Left colon (tissue), 2 donors: ENCODE results near the gene REXO1. TPM values are rescaled to one million over a fixed set of nuclear protein-coding genes. Genes with fewer than 3 reads are reported as not detected.
A peak's percentile ranks its signal among the peaks of the same experiment; 100 is the strongest.

ENCODE experiments used
- ATAC-seq: fragments of 200-7000 bp; cut with Tn5 transposase; one replicate; pipeline ENCODE4 v1.9.1; 2020; ENCODE audit warnings: mild to moderate bottlenecking, moderate library complexity
- DNase-seq, 2 donors: peaks; one replicate each; pipeline ENCODE4 v3.0.0-alpha.2; 2020
- intact Hi-C, 2 donors: fragments of 100-400 bp; cut with DNase I in 1 of 2; cut with micrococcal nuclease in 1 of 2; formaldehyde crosslinking; loops; one replicate each; pipeline versions ENCODE4 v1.11.2 to v1.14.0; 2022; cut with DNase I, micrococcal nuclease
- total RNA-seq, 2 donors: library from RNA; stranded (reverse); fragmentation: NEBNext Ultra II Directional; extraction: Animal tissue kit (Norgen Biotek cat#: 25700); gene quantifications; one replicate each; pipeline ENCODE4 v1.2.1, GENCODE V29; 2021
- donor health status: DM: no; HTN: no; CAD: no.
- donor health status: DM: yes; HTN: yes; CAD: no.

REXO1 gene
- total RNA-seq, 2 donors from 2014 or later: 41.9 to 43.0 TPM

GRCh38 chr19:1863638-1864479 lies 15.6 kb upstream of the REXO1 start:
- peak; percentile 90 to 91 for DNase-seq

GRCh38 chr19:1863328-1863637 lies 15.0 kb upstream of the REXO1 start, which contains the start of gene KLF16:
Gene KLF16, minus strand, starts transcription at chr19:1863579. Its CDS starts 82 bp downstream, at chr19:1863497.
- intact Hi-C loops: no loop called here
- ATAC-seq: no peak
- DNase-seq: no peak

More at GRCh38 chr19:1863638-1864479, 15.6 kb upstream of the REXO1 start:
- ATAC-seq: peak; percentile 72
- intact Hi-C loops: no loop called here

GRCh38 chr19:1862424-1863327 lies 14.4 kb upstream of the REXO1 start:
- ATAC-seq (no peak), DNase-seq (peak; percentile 50 to 70)
- intact Hi-C loops: no loop called here

- intact Hi-C loops: no loop called here
- DNase-seq: no peak
- no peak for ATAC-seq
Measured at GRCh38 chr19:1862068-1862423, 13.8 kb upstream of the REXO1 start.

GRCh38 chr19:1861599-1862031 lies 13.3 kb upstream of the REXO1 start:
- DNase-seq: peak in 1 of 2 donors; percentile 35

GRCh38 chr19:1860821-1861598 lies 12.7 kb upstream of the REXO1 start:
- peak; percentile 33 to 44 for DNase-seq
- intact Hi-C loops: no loop called here

More at GRCh38 chr19:1861599-1862031, 13.3 kb upstream of the REXO1 start:
- no peak for ATAC-seq
- intact Hi-C loops: no loop called here

GRCh38 chr19:1860042-1860775 lies 11.9 kb upstream of the REXO1 start:
- DNase-seq: peak; percentile 78 to 83
- no peak for ATAC-seq
- intact Hi-C loops: no loop called here

More at GRCh38 chr19:1860821-1861598, 12.7 kb upstream of the REXO1 start:
- ATAC-seq: no peak

- intact Hi-C loops: no loop called here
- no peak for ATAC-seq
- DNase-seq: peak in 1 of 2 donors; percentile 56
Measured at GRCh38 chr19:1859331-1859781, 11.1 kb upstream of the REXO1 start.

- no peak for DNase-seq
- intact Hi-C loops: no loop called here
- ATAC-seq: no peak
Measured at GRCh38 chr19:1858412-1859081, 10.3 kb upstream of the REXO1 start.

- intact Hi-C loops: no loop called here
- DNase-seq (peak; percentile 88 to 92), ATAC-seq (peak; percentile 41)
Measured at GRCh38 chr19:1857648-1858326, 9.5 kb upstream of the REXO1 start.

GRCh38 chr19:1856698-1857603 lies 8.7 kb upstream of the REXO1 start:
- ATAC-seq (peak; percentile 66), DNase-seq (peak; percentile 95)
- intact Hi-C loops: no loop called here

- intact Hi-C loops: no loop called here
- no peak for ATAC-seq
- no peak for DNase-seq
Measured at GRCh38 chr19:1856345-1856697, 8.0 kb upstream of the REXO1 start.

- DNase-seq: no peak
- intact Hi-C loops: no loop called here
Measured at GRCh38 chr19:1855828-1856255, 7.6 kb upstream of the REXO1 start.

GRCh38 chr19:1855040-1855827 lies 7.0 kb upstream of the REXO1 start:
- ATAC-seq: peak; percentile 65
- intact Hi-C loops: no loop called here
- DNase-seq: peak; percentile 94 to 95

More at GRCh38 chr19:1855828-1856255, 7.6 kb upstream of the REXO1 start:
- ATAC-seq: peak; percentile 1

GRCh38 chr19:1854542-1855039 lies 6.3 kb upstream of the REXO1 start:
- ATAC-seq (no peak), DNase-seq (peak; percentile 59 to 65)
- intact Hi-C loops: no loop called here
